Left ventricle myocardium superior (tissue), 1 donor: ENCODE data around the gene KCND2. TPM values are rescaled to one million over a fixed set of nuclear protein-coding genes. Genes with fewer than 3 reads are reported as not detected.
"Not testable (repeated sequence)": the region's sequence is repeated elsewhere in the genome, so short reads cannot be mapped to it uniquely, and the experiment has no call there.

Experiments used
- ATAC-seq: fragments of 200-7000 bp; cut with Tn5 transposase; one replicate; pipeline ENCODE4 v1.9.1; 2020; ENCODE audit warnings: mild to moderate bottlenecking, moderate library complexity
- DNase-seq: peaks from one replicate; pipeline ENCODE4 v3.0.0-alpha.2; 2020
- intact Hi-C: fragments of 100-400 bp; cut with micrococcal nuclease; formaldehyde crosslinking; loops from one replicate; pipeline ENCODE4 v1.11.0; 2022
- total RNA-seq: library from RNA; stranded (reverse); fragmentation: NEBNext Ultra II Directional; extraction: Animal tissue kit (Norgen Biotek cat#: 25700); gene quantifications from one replicate; pipeline ENCODE4 v1.2.1, GENCODE V29; 2021
- donor health status: DM: no; HTN: yes; CAD: no; lungs with severe emphysema.

The KCND2 gene
- total RNA-seq, 1 donor from 2014 or later = 0.07 TPM

DNA sequence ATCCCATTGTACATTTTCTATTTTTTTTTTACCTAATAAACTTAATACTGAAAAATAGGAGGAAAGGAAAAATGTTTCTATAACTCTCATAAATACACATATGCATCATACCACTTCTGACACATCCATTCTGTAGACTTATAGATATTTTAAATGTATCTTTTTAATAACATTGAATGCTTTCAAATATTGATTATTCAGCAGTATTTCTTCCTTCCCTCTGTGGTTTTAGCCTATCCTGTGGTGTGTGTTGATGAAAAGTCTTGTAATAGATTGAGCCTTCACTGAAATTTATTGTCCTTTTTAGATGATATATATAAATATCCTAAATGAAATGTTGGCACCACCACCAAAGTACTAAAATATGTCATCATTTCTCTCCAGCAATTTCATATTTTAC is 366.9 kb downstream of the KCND2 start:
- DNase-seq = no peak

DNA sequence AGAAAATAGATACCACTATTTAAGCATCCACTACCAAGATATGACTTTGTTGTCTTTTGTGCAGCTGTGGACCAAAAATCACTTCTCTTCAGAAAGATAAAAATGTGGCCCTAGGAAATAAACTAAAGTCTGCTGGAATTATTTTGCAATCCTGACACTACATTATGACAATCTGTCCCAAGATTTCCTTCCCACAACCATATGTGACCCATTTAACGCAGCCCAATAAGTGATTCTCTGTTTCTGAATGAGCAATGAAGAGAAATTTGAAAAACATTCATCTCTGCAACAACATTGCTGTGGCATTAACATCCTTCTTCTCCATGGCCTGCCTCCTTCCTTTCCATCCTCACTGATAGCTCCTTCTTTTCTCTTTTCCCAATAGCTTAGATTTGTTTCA is 373.0 kb downstream of the KCND2 start:
- ATAC-seq (no peak), DNase-seq (no peak)
- intact Hi-C loops = no loop called here

More for the DNA sequence above, 366.9 kb downstream of the KCND2 start:
- ATAC-seq = no peak
- intact Hi-C loops = no loop called here

DNA sequence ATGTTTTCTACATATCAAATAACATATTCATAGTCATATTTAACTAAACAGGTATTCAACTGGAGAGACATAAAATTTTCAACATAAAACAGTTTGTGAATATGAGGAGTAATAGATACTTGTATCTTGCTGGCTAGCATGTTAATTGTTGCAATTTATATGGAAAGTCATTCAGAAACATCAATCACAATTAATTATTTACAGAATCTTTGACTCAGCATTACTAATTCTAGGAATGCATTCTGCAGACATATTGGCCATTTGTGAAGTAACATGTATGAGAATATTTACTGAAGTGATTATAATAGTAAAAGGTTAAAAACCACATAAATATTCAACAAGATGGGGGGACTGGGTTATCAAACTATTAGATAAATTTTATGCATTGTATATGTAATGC is 381.3 kb downstream of the KCND2 start:
- DNase-seq (no peak), ATAC-seq (no peak)
- intact Hi-C loops = no loop called here

DNA sequence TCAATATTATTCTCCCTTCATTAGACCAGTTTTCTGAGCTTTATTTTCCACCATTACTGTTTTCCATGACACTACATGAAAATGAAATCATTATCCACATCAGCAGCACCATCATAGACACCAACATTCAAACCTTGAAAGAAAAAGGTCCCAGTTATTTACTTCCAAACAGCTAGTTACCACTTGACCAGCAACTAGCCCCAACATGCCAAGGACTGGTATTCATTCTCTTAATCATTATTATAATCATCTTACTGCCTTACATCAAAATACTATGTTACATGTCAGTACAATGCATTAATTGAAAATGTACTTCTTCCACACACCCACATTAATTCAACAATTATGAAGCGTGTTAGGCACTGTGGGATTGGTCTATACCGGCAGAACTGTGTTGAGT is 385.5 kb downstream of the KCND2 start:
- intact Hi-C loops = no loop called here
- ATAC-seq (no peak), DNase-seq (no peak)

DNA sequence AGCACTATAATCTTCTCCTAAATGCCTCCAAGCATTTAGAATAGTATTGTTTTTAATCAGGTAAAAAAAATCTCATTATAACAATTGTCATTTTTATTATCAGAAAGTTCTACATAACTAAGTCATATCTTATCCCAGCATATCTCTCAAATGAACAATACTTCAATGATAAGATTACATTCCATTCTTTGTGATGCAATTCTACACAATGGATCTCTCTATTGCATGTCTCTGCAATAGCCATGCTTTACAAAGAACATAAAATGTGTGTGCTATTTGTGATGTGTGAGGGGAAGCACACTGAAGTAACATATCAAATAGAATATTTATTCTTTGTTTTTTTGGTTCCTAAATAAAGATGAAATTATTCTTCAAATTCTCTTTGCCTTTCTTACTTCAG is 389.3 kb downstream of the KCND2 start:
- no peak for ATAC-seq
- intact Hi-C loops = no loop called here
- DNase-seq = no peak

DNA sequence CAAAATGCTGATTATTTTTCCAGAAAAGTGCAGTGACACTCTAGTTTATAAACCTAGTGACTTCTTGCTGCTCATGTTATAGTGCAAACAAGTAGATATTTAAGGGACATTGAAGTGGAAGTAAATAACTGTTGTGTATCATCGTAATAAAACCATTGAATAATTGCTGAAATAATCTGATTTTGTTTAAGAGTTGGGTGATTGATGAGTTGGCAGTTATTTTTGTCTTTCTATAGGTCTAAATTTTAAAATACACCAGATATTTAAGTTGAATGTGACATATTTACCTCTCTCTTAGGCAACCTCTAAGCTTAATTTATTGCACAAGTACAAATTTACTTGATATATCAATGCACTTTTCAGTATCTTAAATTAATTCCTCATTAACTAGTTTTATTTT is 392.1 kb downstream of the KCND2 start:
- ATAC-seq (no peak), DNase-seq (no peak)
- intact Hi-C loops = no loop called here

DNA sequence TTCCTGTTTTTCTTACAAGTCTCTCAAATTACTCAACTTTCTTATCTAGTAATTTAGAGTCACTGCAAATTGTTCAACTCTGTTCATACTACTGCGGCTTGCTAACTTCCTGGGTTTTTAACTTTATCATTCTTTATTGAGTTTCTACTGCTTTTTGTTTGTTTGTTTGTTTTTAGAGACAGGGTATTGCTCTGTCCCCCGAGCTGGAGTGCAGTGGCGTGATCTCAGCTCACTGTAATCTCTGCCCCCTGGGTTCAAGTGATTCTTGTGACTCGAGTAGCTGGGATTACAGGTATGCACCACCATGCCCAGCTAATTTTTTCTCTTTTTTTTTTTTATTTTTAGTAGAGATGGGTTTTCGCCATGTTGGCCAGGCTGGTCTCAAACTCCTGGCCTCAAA is 402.1 kb downstream of the KCND2 start:
- ATAC-seq (no peak), DNase-seq (no peak)
- intact Hi-C loops = no loop called here

DNA sequence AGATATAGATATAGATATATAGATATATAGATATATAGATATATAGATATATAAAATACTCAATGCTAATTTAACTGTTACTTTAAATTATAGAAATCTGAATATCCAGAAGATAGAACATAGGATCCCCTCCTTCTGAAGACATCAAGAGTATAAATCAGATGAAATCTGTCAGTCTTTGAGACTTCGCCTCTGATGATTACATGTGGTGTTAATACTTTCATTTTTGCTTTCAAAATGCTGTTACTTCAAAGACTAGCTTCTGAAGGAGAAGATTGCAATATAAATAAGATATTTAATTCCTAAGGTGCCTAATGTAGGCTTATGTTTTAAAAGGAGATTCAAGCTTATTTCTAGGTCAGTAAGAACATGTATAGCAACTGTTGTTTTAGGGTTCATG is 404.6 kb downstream of the KCND2 start:
- ATAC-seq = no peak
- intact Hi-C loops = no loop called here
- DNase-seq = no peak

DNA sequence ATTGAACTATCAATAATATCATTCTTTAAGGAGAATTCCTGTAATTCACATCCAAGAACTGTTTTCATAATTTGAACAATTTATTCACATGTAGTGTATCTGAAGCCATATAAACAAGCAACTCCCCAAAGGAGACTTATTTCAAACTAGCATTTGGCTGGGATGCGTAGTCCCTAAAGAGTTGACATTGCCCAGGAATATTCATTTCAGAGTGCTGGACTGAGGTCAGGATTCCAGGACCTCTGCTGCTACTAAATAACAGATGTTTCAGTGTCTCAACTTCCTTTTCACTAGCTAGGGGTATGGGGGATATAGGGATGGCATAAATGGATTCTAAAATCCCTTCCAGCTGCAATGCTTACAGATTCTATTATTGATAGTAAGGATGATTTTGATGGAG is 408.0 kb downstream of the KCND2 start:
- intact Hi-C loops = no loop called here
- ATAC-seq (no peak), DNase-seq (no peak)

DNA sequence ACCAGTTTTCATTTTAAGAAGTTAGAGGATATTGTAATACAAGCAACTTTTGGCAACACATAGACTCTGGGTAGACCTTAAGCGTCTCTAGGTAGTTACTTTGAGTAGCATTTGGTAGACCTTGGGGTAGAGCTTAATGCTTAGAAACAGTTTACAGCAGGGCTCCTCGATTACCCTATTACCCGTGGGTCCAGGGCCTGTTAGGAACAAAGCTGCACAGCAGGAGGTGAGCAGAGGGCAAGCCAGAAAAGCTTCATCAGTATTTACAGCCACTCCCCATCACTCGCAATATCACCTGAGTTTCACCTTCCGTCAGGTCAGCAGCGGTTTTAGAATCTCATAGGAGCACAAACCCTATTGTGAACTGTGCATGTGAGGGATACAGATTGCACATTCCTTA is 411.5 kb downstream of the KCND2 start:
- no peak for ATAC-seq
- DNase-seq = no peak

DNA sequence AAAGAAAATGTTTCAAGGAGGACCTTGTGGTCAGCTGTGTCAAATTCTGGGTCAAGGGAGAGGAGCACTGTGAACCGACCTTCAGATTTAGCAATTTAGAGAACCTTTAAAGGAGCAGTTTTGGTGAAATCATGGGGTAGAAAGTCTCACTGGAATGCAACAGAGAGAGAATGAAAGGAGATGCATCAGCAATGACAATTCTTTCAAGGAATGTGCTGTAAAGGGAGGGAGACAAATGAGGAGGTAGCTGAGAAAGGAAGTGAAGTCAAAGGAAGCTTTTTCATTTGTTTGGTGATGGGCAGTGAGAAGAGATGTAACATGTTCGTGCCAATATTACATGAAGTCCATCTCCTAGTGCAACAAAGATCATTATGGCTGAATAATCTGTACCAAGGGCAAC is 418.9 kb downstream of the KCND2 start:
- intact Hi-C loops = no loop called here
- ATAC-seq (no peak), DNase-seq (no peak)

More for the DNA sequence above, 411.5 kb downstream of the KCND2 start:
- intact Hi-C loops = no loop called here

DNA sequence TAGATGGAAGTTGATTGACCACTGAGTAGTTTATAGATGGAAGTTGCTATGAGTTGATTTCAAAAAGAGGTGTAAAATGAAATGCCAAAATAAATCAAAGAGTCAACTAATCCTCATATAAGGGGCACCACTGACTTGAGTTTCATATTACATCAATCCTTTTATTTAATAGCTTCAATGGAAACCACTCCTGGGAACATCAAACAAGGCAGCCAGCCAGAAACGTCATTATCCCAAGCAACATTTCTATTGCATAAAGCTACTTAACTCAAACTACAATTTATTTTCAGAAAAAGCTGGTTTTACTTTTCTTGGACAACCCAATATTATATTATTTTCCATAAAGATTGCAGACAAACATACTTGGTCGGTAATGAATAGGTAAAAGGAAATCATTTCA is 422.9 kb downstream of the KCND2 start:
- intact Hi-C loops = no loop called here
- ATAC-seq = no peak
- no peak for DNase-seq

DNA sequence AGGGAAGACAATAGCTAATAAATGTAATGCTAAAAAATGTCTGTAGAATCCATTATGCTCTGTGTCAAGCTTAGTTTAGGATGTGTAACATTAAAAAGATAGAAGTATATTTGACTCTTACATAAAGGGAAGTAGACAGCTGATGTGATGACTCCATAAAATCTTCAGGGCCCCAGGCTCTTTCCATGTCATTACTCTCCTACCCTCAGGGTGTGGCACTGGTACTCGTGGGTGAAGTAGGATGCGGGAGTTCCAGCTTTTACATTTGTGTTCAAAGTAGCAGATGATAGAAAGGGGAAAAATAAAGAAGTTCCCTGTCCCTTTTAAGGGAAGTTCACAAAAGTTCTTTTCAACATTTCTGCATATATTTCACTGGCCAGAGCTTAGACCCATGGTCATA is 427.8 kb downstream of the KCND2 start:
- intact Hi-C loops = no loop called here
- DNase-seq = no peak
- no peak for ATAC-seq

DNA sequence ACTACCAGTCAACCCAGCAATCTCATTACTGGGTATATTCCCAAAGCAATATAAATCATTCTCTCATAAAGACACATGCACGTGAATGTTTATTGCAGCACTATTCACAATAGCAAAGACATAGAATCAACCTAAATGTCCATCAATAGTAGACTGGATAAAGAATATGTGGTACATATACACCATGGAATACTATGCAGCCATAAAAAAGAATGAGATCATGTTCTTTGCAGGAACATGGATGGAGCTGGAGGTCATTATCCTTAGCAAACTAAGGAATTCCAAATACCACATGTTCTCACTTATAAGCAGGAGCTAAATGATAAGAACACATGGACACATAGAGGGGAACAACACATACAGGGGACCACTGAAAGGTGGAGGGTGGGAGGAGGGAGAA is 429.4 kb downstream of the KCND2 start:
- ATAC-seq, intact Hi-C loops, DNase-seq: not testable (repeated sequence)

DNA sequence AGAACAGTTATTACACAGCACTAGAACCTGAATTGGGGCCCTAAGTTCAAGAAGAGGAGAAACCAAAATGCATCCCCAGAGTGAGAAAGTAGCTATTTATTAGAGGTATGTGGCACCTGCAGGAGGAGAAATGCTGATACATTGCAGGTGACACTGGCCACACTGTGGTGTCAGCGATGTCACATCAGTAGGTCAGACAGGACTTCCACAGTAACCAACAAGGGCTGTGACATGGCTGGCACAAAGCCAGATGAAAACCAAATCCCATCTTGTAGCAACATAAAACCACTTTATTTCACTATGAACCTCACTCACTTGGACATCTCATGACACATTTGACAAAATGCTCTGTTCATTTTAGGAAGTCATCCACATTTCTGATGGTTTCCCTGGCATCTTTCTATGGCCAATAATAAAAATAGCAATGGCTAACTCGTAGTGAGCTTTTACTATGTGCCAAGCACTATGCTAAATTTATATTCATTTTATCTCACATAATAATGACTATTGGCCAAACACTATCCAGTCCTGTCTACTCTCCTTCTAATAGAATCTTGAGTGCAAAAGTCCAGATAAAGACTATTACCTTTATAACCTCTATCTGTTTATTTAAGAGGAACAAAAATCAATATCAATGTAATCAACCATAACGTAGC is 430.7 kb downstream of the KCND2 start:
- DNase-seq (no peak), ATAC-seq (peak; percentile 64)
- intact Hi-C loops = no loop called here

DNA sequence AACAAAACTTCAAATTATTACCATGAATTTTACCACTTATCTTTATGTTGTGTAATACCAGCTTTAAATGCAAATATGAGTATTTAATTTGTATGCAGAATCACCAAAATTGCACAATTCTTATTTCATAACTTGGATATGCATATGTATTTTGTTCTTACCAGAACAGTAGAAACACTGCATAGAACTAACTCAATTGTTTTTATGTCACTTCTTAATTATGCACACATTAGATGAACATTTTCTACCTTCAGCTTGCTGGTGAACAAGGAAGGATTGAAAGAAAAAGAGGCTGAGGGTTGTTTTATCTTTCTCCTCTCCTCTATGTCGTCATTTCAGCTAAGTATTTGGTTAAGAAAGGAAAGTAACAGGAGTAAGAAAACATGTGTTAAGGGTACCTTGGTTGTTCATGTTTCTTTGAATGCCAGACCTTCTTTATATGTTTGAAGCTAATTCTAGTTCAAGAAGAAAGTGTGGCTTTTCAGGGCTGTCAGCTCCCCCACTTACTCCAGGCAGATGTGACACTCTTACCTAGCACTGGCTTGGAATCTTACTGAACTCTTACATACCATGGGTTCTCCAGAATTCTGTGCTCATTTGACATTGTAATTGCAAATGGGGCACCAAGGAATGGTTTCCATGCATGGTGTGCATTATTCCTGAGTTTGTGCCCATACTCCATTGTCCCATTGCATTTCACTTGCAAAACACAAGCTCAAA is 436.4 kb downstream of the KCND2 start:
- intact Hi-C loops = no loop called here
- no peak for ATAC-seq
- no peak for DNase-seq

DNA sequence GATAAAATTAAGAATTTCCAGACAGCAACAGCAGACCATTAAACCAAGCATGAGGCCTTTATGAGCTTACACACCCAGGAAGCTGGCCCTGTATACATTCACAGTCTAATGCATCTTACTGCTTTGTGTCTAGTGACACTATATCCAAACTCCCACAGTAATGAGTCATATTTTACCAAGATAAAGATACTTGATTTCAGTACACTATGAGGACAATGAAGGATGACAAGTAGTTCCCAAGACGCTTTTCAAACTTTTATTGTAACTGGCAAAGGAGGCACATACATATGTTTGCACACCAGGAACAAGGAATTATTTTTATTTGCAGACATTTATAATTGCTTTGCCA is 437.0 kb downstream of the KCND2 start:
- DNase-seq = no peak
- intact Hi-C loops = no loop called here
- ATAC-seq = no peak

DNA sequence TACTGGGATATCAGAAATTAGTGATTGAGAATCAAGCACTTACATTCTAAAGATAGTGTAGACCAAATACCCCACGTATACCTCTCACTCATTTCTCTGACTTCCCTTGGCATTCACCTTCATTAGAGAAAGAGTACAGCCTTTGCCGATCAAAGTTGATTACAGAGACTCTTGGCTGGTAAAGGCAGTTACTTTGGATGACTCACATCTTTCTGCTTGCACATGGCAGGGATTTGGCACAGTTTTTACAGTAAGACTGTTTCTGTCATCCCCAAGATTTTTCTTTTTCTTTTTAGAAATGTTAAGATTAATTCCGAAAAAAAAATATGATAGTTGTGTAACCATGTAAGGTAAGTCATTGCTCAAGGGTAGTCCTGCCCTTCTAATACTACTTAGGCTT is 442.0 kb downstream of the KCND2 start:
- DNase-seq (no peak), ATAC-seq (no peak)
- intact Hi-C loops = no loop called here

DNA sequence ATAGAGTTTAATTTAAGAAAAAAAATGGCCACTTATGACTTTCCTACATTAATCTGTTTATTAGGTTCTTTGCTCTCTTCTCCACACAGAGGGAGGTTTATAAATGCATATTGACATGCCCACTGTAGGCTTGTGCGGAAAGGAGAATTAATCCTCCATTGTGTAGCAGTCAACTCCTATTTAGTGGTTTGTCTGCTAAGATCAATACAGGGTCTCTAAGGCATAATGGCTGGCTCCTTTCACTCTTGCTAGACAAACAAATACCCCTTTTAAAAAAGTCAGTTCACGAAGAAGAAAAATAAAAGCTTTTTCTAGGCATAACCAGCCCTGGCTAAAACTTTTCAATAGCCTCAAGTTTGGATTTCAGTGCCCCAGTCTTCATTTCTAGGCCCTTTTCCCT is 443.3 kb downstream of the KCND2 start:
- ATAC-seq (no peak), DNase-seq (no peak)
- intact Hi-C loops = no loop called here

DNA sequence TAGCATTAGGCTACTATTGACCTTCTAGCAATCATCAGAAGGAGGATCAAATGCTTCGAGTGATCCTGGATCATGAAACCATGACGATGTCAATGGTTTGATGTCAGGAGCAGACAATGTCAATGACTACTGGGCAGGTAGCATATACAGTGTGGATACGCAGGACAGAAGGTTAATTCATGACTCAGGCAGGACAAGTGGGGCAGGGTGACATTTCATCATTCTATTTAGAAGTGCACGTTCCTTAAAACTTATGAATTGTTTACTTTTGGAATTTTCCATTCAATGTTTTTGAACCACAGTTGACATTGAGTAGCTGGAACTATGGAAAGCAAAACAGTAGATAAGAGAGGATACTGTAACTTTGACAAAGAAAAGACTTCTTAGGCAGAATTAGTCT is 444.2 kb downstream of the KCND2 start:
- DNase-seq = no peak
- no peak for ATAC-seq
- intact Hi-C loops = no loop called here

DNA sequence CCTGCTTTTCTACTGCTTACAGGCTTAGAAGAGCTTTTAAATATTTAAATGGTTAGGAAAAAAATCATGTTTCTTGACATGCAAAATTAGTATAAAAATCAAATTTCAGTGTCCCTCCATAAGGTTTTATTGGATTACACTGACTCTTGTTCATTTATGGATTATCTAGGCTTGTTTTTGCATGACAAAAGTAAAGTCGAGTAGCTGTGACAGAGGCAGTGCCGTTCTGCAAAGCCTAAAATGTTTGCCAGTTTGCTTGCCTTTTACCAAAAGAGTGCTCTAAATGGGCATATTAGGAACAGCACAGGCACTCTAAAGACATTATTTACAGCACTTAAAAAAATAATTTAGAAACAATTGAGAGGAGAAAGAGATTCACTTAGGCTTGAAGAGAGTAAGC is 445.4 kb downstream of the KCND2 start:
- no peak for DNase-seq
- no peak for ATAC-seq
- intact Hi-C loops = no loop called here
